CD4-positive, alpha-beta T cell treated with Interleukin-2 at 100 ng/mL for 4 hours (primary cell): Measurements from ENCODE around the gene CD200.
"Not testable (repeated sequence)": the region's sequence is repeated elsewhere in the genome, so short reads cannot be mapped to it uniquely, and the experiment has no call there.

ENCODE experiments used
- DNase-seq: peaks from one replicate; pipeline ENCODE4 v3.0.0-alpha.2; 2020; ENCODE audit warnings: low spot score

The CD200 gene

GRCh38 chr3:112390783-112391641 is 58.1 kb downstream of the CD200 start:
- DNase-seq: no peak

GRCh38 chr3:112391648-112392047 is 58.7 kb downstream of the CD200 start:
- no peak for DNase-seq

- DNase-seq: no peak
Measured at GRCh38 chr3:112392393-112393359, 59.7 kb downstream of the CD200 start.

- DNase-seq: no peak
Measured at GRCh38 chr3:112393360-112393728, 60.4 kb downstream of the CD200 start.

GRCh38 chr3:112394003-112394640 is 61.2 kb downstream of the CD200 start:
- DNase-seq: no peak

GRCh38 chr3:112395181-112395895 is 62.4 kb downstream of the CD200 start:
- DNase-seq: no peak

GRCh38 chr3:112395896-112396290 is 62.9 kb downstream of the CD200 start:
- no peak for DNase-seq

GRCh38 chr3:112397556-112397955 is 64.6 kb downstream of the CD200 start:
- DNase-seq: no peak

GRCh38 chr3:112399064-112399463 is 66.1 kb downstream of the CD200 start:
- no peak for DNase-seq

- not testable (repeated sequence) for DNase-seq
Measured at GRCh38 chr3:112399554-112399953, 66.6 kb downstream of the CD200 start.

GRCh38 chr3:112400317-112400716 is 67.4 kb downstream of the CD200 start:
- DNase-seq: not testable (repeated sequence)

GRCh38 chr3:112401617-112402016 is 68.7 kb downstream of the CD200 start:
- no peak for DNase-seq

GRCh38 chr3:112403103-112403502 is 70.1 kb downstream of the CD200 start:
- DNase-seq: no peak

- DNase-seq: not testable (repeated sequence)
Measured at GRCh38 chr3:112404924-112405549, 72.1 kb downstream of the CD200 start.

- DNase-seq: no peak
Measured at GRCh38 chr3:112405845-112406244, 72.9 kb downstream of the CD200 start.

- DNase-seq: no peak
Measured at GRCh38 chr3:112407214-112407887, 74.4 kb downstream of the CD200 start.

GRCh38 chr3:112407888-112408702 is 75.1 kb downstream of the CD200 start:
- DNase-seq: no peak

- DNase-seq: no peak
Measured at GRCh38 chr3:112409041-112409440, 76.1 kb downstream of the CD200 start.

- DNase-seq: no peak
Measured at GRCh38 chr3:112411425-112411824, 78.5 kb downstream of the CD200 start.
